ENCODE data around the gene SUCLG2.

Gene SUCLG2, protein sequence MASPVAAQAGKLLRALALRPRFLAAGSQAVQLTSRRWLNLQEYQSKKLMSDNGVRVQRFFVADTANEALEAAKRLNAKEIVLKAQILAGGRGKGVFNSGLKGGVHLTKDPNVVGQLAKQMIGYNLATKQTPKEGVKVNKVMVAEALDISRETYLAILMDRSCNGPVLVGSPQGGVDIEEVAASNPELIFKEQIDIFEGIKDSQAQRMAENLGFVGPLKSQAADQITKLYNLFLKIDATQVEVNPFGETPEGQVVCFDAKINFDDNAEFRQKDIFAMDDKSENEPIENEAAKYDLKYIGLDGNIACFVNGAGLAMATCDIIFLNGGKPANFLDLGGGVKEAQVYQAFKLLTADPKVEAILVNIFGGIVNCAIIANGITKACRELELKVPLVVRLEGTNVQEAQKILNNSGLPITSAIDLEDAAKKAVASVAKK

DNA sequence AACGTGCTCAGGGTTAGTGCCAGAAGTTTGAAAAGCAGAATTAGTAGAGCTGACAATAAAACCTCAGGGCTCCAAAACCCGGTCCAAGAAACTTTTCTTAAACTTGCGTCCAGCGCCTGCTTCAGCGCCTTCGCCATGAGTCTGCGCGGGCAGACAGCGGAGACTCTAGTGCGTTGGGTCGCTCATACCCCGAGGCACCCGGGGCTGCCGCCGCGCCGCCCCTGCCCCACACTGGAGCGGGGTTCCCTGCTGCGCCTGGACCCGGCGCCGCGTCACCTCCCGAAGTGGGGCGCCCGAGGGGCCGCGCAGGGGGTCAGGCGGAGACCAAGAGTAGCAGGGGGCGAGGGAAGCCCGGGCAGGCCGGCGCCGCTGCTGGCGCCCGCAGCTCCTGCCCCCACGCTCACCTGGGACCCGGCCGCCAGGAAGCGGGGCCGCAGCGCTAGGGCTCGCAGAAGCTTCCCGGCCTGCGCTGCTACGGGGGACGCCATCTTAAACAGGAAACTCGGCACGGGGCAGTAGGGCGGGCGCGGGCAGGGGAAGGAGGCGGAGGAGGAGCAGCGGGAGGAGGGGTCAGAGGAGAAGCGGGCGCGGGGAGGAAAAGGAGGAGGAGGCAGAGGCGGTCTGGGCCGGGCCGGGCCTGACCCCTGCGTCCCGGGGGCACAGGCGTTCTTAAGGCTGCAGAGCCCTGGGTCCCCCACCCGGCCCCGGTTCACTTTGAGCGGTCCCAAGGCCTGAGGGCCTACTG, at the start of gene SUCLG2:
SUCLG2 (minus strand) TSS at position 514 of the 745 bp plus-strand sequence; CDS start at position 488, 26 bp downstream.
- in situ Hi-C loops (cut with HindIII; ENCODE audit: low sequenced_read_pairs): no loop called here
- TF ChIP-seq, protein P1, sequence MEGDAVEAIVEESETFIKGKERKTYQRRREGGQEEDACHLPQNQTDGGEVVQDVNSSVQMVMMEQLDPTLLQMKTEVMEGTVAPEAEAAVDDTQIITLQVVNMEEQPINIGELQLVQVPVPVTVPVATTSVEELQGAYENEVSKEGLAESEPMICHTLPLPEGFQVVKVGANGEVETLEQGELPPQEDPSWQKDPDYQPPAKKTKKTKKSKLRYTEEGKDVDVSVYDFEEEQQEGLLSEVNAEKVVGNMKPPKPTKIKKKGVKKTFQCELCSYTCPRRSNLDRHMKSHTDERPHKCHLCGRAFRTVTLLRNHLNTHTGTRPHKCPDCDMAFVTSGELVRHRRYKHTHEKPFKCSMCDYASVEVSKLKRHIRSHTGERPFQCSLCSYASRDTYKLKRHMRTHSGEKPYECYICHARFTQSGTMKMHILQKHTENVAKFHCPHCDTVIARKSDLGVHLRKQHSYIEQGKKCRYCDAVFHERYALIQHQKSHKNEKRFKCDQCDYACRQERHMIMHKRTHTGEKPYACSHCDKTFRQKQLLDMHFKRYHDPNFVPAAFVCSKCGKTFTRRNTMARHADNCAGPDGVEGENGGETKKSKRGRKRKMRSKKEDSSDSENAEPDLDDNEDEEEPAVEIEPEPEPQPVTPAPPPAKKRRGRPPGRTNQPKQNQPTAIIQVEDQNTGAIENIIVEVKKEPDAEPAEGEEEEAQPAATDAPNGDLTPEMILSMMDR (IDR thresholded peaks at IDR 0.05; ENCODE audit: low read depth, low read length, missing control alignments): no peak
- DNase-seq (ENCODE audit: low read depth): peak; percentile 52
- peak within 1 kb of the TSS; percentile 77 for H3K4me3 ChIP-seq (ENCODE audit: low read depth, low read length)

DNA sequence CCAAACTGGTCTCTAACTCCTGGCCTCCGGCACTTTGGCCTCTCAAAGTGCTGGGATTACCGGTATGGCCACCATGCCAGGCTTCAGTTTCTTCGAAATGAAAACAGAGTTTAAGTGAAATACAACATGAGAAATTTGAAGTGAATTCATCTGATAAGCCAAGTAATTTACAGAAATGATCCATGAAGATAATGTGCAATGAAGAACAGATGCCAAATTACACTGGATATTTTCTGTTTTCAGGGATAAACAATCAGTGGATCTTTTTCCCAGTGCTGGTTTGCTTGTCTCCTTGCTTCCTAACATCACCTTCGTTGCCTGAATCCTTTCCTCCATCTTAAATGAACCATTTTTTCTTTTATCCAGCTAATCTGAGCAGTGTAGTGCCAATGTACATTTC, 46.2 kb upstream of the SUCLG2 start:
- in situ Hi-C loops (cut with HindIII; ENCODE audit: low sequenced_read_pairs): no loop called here
- TF ChIP-seq, protein P1 (IDR thresholded peaks at IDR 0.05; ENCODE audit: low read depth, low read length, missing control alignments): no peak

DNA sequence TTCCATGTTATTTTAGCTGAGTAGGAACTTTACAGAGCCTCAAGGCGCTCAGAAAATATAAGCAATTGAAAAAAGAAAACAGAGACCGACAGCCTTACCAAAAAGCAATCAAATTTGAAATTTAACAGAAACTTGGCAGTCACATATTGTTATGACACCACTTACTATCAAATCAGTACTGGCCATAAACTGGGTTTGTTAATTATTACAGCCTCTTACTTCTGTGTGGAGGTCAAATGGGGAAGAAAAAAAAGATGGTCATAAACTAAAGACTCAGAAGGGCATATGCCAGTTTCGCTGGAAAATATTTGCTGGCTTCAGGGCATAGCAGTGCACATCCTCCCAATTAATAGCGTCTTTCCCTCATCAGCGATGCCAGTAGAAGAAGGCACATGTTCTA, 45.5 kb upstream of the SUCLG2 start:
- in situ Hi-C loops (cut with HindIII; ENCODE audit: low sequenced_read_pairs): no loop called here
- no peak for DNase-seq (ENCODE audit: low read depth)
- no peak overlapping the region for H3K4me3 ChIP-seq (ENCODE audit: low read depth, low read length)

More for the DNA sequence above, 46.2 kb upstream of the SUCLG2 start:
- no peak for DNase-seq (ENCODE audit: low read depth)
- no peak overlapping the region for H3K4me3 ChIP-seq (ENCODE audit: low read depth, low read length)

DNA sequence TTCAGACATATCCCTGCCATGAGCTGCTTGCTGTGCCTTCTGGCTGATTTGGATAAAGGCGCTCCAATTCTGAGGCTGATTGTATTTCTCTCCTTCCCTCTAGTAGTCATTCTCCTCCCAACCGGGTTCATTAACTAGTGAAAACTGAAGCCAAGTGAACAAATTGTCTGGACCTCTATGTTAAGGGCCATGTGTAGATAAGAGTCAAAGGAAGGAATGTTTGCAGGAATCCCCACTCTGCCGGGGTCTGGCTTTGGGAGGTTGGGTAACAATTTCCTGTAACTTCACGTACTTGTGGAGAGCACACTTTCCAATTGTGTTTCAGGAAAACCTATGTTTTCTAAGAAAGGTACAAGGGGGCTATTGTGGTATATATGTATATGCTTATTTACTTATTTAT, 38.2 kb upstream of the SUCLG2 start:
- TF ChIP-seq, protein P1 (IDR thresholded peaks at IDR 0.05; ENCODE audit: low read depth, low read length, missing control alignments): no peak
- H3K4me3 ChIP-seq (ENCODE audit: low read depth, low read length): no peak overlapping the region
- in situ Hi-C loops (cut with HindIII; ENCODE audit: low sequenced_read_pairs): no loop called here
- DNase-seq (ENCODE audit: low read depth): no peak

More for the DNA sequence above, 45.5 kb upstream of the SUCLG2 start:
- TF ChIP-seq, protein P1 (IDR thresholded peaks at IDR 0.05; ENCODE audit: low read depth, low read length, missing control alignments): no peak

DNA sequence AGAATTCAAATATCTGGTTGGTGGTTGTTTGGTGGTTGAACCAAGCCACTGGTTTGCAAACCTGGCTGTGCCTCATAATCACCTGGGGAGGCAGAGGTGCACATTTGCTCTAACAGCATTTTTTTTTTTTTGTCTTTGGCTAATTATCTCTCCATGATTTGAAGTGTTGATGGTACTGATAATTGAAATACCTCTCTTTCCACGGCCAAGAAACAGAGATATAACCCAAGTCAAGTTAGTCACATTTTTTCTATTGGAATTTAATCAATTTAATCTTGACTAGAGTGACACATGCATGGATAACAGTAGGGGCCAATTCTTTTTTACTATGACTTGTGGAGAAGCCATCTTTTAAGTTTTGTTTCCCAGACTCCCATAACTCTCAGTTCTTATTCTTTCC, 37.5 kb upstream of the SUCLG2 start:
- in situ Hi-C loops (cut with HindIII; ENCODE audit: low sequenced_read_pairs): no loop called here
- TF ChIP-seq, protein P1 (IDR thresholded peaks at IDR 0.05; ENCODE audit: low read depth, low read length, missing control alignments): no peak
- DNase-seq (ENCODE audit: low read depth): no peak
- no peak overlapping the region for H3K4me3 ChIP-seq (ENCODE audit: low read depth, low read length)

DNA sequence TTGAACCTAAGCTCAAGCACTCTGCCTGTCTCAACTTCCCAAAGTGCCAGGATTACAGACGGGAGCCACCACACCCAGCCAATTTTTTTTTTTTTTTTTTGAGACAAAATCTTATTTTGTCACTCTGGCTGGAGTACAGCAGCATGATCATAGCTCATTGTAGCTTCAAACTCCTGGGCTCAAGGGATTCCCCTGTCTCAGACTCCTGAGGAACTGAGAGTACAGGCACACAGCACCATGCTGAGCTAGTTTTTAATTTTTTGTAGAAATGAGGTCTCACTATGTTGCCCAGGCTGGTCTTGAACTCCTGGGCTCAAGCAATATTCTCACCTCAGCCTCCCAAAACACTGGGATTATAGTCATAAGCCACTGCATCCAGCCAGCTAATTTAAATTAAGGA, 36.8 kb upstream of the SUCLG2 start:
- no peak for DNase-seq (ENCODE audit: low read depth)
- in situ Hi-C loops (cut with HindIII; ENCODE audit: low sequenced_read_pairs): no loop called here
- no peak overlapping the region for H3K4me3 ChIP-seq (ENCODE audit: low read depth, low read length)
- TF ChIP-seq, protein P1 (IDR thresholded peaks at IDR 0.05; ENCODE audit: low read depth, low read length, missing control alignments): no peak
